HG02759 (cell line): ENCODE data around the gene DHRS3.

Experiments used
- ATAC-seq: cut with Tn5 transposase; IDR thresholded peaks from one replicate; pipeline ENCODE4 v1.9.1; 2021; ENCODE audit warnings: mild to moderate bottlenecking, moderate library complexity; ENCODE audit not compliant: unreplicated experiment

DHRS3 gene

DNA sequence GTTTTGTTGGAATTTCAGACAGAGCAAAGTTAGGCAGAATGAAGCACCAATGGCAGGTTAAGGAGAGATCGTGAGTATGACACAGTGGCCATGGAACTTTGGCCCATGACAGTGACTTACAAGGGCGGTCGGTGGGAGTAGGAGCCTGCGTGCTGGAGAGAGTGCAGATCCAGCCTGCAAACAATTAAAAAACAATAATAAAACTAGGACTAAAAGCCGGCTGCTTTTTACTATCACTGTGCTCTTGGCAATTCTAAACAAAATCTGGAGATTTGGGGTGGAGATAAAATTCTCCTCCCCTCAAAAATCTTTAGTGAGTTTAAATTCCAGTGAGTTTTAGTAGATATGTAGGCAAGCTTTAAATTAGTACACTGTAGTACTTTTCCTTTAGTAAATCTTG lies 96.9 kb downstream of the DHRS3 start:
- no peak for ATAC-seq

DNA sequence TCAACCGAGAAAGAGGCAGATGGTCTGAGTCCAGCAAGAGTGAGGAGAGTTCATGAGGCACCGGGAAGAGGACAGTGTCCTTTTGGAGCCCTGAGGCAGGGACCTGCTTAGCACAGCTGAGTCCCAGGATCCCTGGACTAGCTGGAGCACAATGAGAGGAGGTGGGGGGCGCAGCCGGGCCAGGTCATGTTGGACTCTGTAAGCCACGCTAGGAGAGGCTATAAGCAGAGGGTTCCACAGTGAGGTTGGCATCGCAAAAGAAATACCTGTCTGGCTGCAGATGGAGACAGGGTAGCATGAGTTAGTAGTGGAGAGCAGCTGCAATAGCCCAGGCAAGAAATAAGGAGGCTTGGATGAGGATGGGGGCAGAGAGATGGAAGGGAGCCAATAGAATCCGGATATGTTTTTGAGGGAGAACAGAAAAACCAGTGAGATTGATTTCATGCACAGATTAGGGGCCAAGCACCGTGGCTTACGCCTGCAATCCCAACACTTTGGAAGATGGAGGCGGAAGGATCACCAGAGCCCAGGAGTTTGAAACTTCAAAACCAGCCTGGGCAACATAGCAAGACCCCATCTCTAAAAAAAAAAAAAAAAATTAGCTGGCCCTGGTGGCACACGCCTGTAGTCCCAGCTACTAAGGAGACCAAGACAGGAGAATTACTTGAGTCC lies 98.2 kb downstream of the DHRS3 start:
- ATAC-seq: no peak

DNA sequence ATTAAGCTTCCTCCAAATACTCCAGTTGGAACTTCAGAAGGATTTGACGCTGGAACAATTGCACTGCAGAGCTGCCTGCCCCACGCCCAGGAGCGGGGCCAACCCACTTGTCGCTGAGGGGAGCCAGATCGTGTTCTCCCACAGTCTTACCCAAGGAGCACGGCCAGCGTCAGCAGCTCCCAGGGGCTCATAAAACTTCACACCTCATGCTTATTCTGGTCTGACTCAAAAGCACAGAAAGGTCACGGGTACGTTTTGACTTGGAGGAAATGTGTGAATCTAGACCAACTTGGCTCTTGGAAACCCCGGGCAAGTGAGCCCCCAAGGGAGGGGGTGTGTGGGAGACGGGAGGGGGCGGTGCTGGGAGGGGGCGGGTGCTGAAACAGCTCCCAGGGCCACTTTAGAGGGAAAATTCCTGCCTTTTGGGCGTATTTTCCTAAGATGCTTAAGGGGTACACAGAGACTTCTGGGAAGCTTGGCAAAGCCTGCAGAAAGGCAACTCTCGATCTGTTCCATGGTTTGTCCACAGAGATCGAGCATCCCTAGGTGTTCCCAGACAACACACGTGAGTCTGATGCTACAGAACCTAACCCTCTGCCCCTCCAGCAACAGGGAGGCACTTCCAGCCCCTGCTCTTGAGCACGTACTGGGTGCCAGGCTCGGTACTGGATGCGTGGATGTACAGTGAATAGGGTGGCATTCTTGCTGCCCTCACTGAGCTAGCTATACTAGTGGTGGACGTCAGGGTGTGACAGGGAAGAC lies 98.9 kb downstream of the DHRS3 start:
- no peak for ATAC-seq
